GM19025 (cell line): ENCODE results near the gene BET1.
A peak's percentile ranks its signal among the peaks of the same experiment; 100 is the strongest.

Source experiments
- ATAC-seq: cut with Tn5 transposase; IDR thresholded peaks from one replicate; pipeline ENCODE4 v1.9.1; 2021; ENCODE audit warnings: mild to moderate bottlenecking, low read depth, moderate library complexity; ENCODE audit not compliant: unreplicated experiment

BET1 gene

GRCh38 chr7:94015538-94015937 lies 11.4 kb upstream of the BET1 start:
- no peak for ATAC-seq

GRCh38 chr7:94012746-94013145 lies 8.6 kb upstream of the BET1 start:
- no peak for ATAC-seq

- ATAC-seq, result no peak
Measured at GRCh38 chr7:94011714-94012353, 7.7 kb upstream of the BET1 start.

GRCh38 chr7:94008537-94008936 lies 4.4 kb upstream of the BET1 start:
- no peak for ATAC-seq

- ATAC-seq, result no peak
Measured at GRCh38 chr7:94005753-94006152, 1.6 kb upstream of the BET1 start.

GRCh38 chr7:94003446-94004023 lies 620 bp downstream of the BET1 start:
- peak; percentile 23 for ATAC-seq

- ATAC-seq, result no peak
Measured at GRCh38 chr7:94001396-94001795, 2.8 kb downstream of the BET1 start.

- ATAC-seq, result no peak
Measured at GRCh38 chr7:93997868-93998267, 6.3 kb downstream of the BET1 start.

- ATAC-seq, result no peak
Measured at GRCh38 chr7:93992421-93993110, 11.6 kb downstream of the BET1 start.

- no peak for ATAC-seq
Measured at GRCh38 chr7:93987297-93987696, 16.9 kb downstream of the BET1 start.

- no peak for ATAC-seq
Measured at GRCh38 chr7:93985101-93985500, 19.1 kb downstream of the BET1 start.

GRCh38 chr7:93984024-93984423 lies 20.1 kb downstream of the BET1 start:
- no peak for ATAC-seq

GRCh38 chr7:93981480-93981874 lies 22.7 kb downstream of the BET1 start:
- ATAC-seq, result no peak

- ATAC-seq, result peak; percentile 55
Measured at GRCh38 chr7:93980744-93981479, 23.2 kb downstream of the BET1 start.

GRCh38 chr7:93977211-93977950 lies 26.8 kb downstream of the BET1 start:
- no peak for ATAC-seq

- ATAC-seq, result no peak
Measured at GRCh38 chr7:93973134-93973533, 31.0 kb downstream of the BET1 start.

- ATAC-seq, result no peak
Measured at GRCh38 chr7:93972029-93972725, 32.0 kb downstream of the BET1 start.

- ATAC-seq, result no peak
Measured at GRCh38 chr7:93968911-93969620, 35.1 kb downstream of the BET1 start.

GRCh38 chr7:93964813-93965212 lies 39.3 kb downstream of the BET1 start:
- ATAC-seq, result no peak
